Left lobe of liver (tissue), 2 donors: ENCODE measurements around the gene GMCL2. TPM values are rescaled to one million over a fixed set of nuclear protein-coding genes. Genes with fewer than 3 reads are reported as not detected.

Source experiments
- ATAC-seq: fragments of 200-7000 bp; cut with Tn5 transposase; one replicate; pipeline ENCODE4 v1.9.1; 2020; ENCODE audit warnings: mild to moderate bottlenecking, moderate library complexity
- DNase-seq: peaks from one replicate; pipeline ENCODE4 v3.0.0-alpha.2; 2020; ENCODE audit warnings: low spot score
- total RNA-seq: library from RNA; stranded (reverse); gene quantifications from one replicate; pipeline ENCODE4 v1.2.1, GENCODE V29; 2021
- donor health status: DM: no; HTN: no; CAD: no; lungs with moderate emphysema.
- donor health status: DM: no; HTN: yes; CAD: no.

GMCL2 gene
- total RNA-seq, 1 donor from 2014 or later, result not detected

DNA sequence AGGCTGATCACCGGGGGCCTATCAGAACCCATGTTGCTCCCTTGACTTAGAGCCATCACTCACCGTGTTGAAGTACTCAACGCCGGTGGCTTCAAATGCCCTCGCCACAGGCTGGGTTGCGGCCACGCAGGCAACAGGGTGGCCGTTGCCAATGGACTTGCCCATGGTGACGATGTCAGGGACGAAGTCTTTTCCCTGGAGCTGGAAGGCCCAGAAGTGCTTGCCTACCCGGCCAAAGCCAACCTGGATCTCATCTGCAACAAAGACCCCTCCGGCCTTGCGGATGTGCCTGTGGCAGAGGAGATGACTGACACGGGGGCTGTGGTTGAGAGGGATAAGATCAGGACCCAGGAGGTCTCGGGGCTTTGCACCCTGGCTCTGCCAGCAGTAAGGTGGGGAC, 35.1 kb upstream of the GMCL2 start:
- DNase-seq (no peak), ATAC-seq (no peak)

- DNase-seq (no peak), ATAC-seq (no peak)
These were observed 34.7 kb upstream of the GMCL2 start for GRCh38 chr5:178221853-178222252.

DNA sequence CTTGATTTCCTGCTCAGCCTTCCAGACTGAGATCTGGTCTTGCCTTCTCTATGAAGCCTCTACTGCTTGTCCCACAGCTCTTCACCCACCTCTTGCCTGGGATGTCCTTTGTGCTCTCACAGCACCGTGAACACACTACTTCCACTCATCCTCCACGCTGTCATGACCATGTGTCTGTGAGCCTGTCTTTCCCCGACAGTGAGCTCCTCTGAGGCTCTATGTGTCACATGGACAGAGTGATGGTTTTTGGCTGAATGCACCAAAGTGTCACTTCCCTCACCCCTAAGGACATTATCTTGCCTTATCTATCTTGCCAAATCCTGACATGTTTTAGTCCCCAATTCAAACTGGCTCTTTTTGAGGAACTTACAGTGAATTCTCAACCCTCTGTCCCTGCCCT, 34.1 kb upstream of the GMCL2 start:
- DNase-seq (no peak), ATAC-seq (peak; percentile 5)

- DNase-seq (no peak), ATAC-seq (no peak)
These were observed 31.7 kb upstream of the GMCL2 start for GRCh38 chr5:178218827-178219226.

DNA sequence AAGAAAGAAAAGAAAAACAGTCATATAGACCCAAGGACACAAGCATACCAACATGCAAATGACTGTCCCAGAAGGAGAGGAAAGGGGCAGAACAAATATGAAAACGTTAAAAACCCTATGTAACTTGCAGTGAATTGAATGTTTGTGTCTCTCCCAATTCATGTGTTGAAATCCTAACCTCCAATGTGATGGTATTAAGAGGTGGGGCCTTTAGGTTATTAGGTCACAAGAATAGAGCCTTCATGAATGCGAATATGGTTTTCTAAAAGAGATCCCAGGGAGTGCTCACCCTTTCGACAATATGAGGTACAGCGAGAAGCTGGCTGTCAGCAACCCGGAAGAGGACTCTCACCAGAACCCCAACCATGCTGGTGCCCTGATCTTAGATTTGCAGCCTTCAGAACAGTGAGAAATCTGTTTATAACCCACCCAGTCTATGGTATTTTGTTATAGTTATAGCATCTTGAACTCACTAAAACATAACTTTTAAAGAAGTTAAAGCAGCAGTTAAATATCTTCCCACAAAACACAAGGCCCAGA, 31.1 kb upstream of the GMCL2 start:
- no peak for DNase-seq
- no peak for ATAC-seq

DNA sequence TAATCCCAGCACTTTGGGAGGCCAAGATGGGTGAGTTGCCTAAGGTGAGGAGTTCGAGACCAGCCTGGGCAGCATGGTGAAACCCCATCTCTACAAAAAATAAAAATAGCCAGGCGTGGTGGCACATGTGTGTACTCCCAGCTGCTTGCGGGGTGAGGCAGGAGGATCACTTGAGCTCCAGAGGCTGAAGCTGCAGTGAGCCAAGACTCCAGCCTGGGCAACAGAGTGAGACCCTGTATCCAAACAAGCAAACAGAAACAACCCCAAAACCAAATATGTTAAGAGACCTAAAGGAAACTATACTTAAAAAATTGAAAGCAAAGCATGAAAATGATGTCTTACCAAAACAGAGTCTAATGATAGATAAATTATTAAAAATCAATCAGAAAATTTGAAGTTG, 29.6 kb upstream of the GMCL2 start:
- ATAC-seq (no peak), DNase-seq (no peak)

DNA sequence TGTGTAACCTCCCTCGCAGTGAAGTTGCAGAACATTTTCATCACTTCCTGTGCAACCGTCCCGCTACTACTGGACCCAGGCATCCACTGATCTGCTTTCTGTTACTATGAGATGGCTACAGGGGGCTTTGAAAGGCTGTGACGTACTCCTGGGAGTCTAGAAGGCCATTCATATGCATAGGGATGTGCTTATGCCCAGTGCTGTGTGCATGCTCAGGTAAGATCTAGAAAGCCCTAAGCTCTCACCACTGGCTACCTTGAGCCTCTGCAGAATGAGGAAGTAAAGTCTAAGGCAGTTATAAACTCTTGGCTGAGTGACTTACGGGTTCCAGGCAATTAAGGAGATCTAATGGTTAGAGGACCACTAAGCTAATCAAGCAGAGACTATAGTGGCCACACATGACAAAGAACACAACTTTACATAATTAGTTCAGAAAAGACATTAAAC, 28.9 kb upstream of the GMCL2 start:
- ATAC-seq (no peak), DNase-seq (no peak)

DNA sequence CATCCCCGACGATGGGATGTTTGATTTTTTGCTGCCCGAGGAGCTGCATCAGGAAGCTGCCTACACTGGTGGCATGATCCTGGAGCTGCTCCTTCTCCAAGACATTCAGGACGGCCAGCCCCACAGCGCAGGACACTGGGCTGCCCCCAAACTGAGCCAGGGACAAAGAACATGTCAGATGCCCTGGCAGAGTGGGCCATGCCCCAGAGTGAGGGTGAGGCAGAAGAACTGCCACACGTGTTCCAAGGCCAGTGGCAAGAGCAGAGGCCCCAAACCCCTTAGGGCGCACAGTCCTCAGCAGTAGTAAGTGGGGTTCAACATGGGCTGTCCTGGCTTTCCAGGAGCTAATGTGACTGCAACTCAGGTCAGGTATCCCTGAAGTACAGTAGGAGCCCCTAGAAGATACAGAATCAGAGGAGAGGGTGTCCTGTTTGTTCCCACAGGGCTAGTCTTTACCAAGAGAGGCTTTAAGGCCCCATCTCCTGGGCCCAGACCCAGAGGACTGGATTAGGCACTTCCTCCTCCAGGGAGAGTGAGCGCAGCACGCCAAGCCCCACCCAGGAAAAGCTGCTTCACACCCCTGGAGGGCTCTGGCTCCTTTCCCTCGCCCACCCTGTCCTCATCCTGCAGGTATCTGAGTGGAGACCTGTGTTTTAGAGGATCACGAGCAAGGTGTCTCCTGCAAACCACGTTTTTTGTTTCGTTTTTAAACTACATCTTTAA, 28.3 kb upstream of the GMCL2 start:
- DNase-seq, result no peak
- ATAC-seq, result no peak

DNA sequence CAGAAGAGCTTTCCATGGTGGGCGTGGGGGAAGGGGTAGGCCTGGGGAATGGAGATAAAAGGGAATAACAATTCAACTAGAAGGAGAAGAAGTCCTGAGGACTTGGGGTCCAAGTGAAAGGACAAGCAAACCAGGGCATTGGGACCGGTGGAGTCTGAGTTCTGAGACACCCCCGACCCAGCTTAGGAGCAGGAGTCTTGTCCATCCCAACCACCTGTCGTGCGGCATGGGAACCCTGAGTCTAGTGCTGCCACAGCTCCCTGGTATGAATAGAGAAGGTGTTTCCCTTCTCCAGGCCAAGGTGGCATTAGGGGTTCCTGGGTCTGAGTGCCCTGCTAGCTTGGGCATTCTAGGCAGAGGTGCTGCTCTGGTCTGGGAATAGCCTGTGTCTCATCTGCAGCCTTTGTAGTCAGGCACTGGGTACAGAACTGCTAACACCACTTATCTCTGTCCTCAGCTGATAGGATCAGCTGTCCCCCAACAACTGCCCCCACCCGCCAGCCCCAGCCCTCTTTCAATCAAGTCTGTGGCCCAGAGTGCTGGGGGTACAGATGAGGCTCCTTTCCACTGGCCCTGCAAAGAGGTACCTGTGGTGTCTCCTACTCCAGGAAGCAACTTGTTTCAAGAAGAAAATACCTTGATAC, 27.1 kb upstream of the GMCL2 start:
- ATAC-seq (peak; percentile 1), DNase-seq (no peak)

- peak; percentile 85 for DNase-seq
These were observed 26.6 kb upstream of the GMCL2 start for GRCh38 chr5:178213748-178214151.

DNA sequence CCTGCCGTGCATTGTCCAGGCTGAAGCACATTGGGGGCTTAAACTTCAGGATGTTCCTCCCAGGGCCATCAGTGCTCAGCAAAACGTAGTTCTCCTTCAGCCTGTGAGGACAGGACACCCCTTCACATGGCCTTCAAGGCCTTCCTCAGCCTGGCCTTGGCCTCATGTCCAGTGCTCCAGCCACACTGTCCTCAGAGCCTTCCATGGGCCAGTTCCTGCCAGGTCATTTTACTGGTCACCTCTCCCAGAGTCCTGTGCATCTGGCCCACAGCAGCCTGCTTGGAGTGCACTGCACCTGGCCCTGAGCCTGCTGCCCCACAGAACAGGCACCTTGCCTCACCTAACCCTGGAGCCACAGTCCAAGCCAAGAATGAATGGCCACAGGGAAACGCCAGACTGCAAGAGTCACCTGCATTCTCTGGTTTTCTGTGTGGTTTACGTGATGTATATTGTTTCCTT, 25.9 kb upstream of the GMCL2 start:
- peak; percentile 91 for DNase-seq
- ATAC-seq, result peak; percentile 81

More at GRCh38 chr5:178213748-178214151, 26.6 kb upstream of the GMCL2 start:
- peak; percentile 68 for ATAC-seq

GRCh38 chr5:178212241-178213002, 25.3 kb upstream of the GMCL2 start:
- DNase-seq (no peak), ATAC-seq (no peak)

GRCh38 chr5:178211095-178212048, 24.2 kb upstream of the GMCL2 start:
- no peak for ATAC-seq
- no peak for DNase-seq

DNA sequence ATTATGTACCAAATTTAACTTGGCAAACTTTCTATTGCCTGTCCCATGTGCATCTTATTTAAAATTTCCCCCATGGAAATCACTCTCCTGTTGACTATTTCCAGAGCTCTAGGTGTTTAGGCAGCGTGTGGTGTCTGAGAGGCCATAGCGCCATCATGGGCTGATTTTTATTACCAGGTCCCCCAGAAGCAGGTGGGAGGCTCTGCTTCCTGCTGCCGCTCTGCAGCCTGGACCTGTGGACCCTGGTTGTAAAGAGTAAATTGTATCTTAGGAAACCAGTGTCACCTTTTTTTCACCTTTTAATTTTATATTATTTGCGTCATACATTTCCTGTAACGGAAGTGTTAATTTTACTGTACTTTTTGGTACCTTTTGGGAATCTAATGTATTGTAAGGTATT, 23.5 kb upstream of the GMCL2 start:
- ATAC-seq, result no peak
- no peak for DNase-seq

DNA sequence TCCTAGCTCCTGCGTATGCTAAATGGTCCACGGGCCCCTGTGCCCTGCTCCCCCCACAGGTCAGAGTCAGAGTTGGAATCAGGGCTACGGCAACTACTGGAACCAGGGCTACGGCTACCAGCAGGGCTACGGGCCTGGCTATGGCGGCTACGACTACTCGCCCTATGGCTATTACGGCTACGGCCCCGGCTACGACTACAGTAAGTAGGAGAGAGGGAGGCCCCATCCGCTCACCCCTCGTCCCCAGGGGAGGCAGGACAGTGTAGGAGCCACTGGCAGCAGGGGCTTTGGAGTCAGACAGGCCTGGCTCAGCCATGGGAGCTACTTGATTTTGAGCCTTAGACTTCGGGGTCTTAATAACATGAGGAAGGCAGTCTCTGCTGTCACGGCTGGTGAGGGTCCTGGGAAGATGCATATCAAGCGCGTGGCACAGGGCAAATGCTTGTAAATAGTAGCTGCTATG, 22.9 kb upstream of the GMCL2 start:
- ATAC-seq, result no peak
- no peak for DNase-seq

- ATAC-seq (no peak), DNase-seq (no peak)
These were observed 22.3 kb upstream of the GMCL2 start for GRCh38 chr5:178209334-178210072.

GRCh38 chr5:178208540-178209227, 21.5 kb upstream of the GMCL2 start:
- no peak for ATAC-seq
- no peak for DNase-seq

- no peak for ATAC-seq
- no peak for DNase-seq
These were observed 20.7 kb upstream of the GMCL2 start for GRCh38 chr5:178207917-178208280.
